MM.1S (cell line): ENCODE measurements around the gene BTN3A1.
"Not testable (repeated sequence)": the region's sequence is repeated elsewhere in the genome, so short reads cannot be mapped to it uniquely, and the experiment has no call there.

ENCODE experiments used
- DNase-seq: peaks from one replicate; pipeline ENCODE4 v3.0.0-alpha.2; 2015
- H2AFZ ChIP-seq: fragments of 300-600 bp; sonication (generic); 2 replicates; pipeline ENCODE4 v1.6.0; 2016; ENCODE audit warnings: antibody characterized with exemption, low read length
- H3F3A ChIP-seq: fragments of 300-600 bp; sonication (generic); 2 replicates; pipeline ENCODE4 v1.6.1; 2016; ENCODE audit warnings: mild to moderate bottlenecking, antibody characterized with exemption, low read length, moderate library complexity, mixed read lengths; ENCODE audit not compliant: insufficient read depth
- H3K27ac ChIP-seq: fragments of 300-600 bp; sonication (generic); 2 replicates; pipeline ENCODE4 v1.5.1; 2016; ENCODE audit warnings: mild to moderate bottlenecking, low read length
- H3K27me3 ChIP-seq: fragments of 300-600 bp; sonication (generic); replicated peaks from 2 replicates; pipeline ENCODE4 v1.6.0; 2016; ENCODE audit warnings: low read length; ENCODE audit not compliant: insufficient read depth
- H3K36me3 ChIP-seq: fragments of 300-600 bp; sonication (generic); replicated peaks from 2 replicates; pipeline ENCODE4 v1.6.1; 2016; ENCODE audit warnings: mild to moderate bottlenecking, low read length, mixed read lengths; ENCODE audit not compliant: insufficient read depth
- H3K4me1 ChIP-seq: fragments of 300-600 bp; sonication (generic); 2 replicates; pipeline ENCODE4 v1.6.1; 2016; ENCODE audit warnings: low read length, mixed read lengths
- H3K4me2 ChIP-seq: fragments of 300-600 bp; sonication (generic); 2 replicates; pipeline ENCODE4 v1.6.0; 2016; ENCODE audit warnings: low read depth, low read length
- H3K4me3 ChIP-seq: fragments of 300-600 bp; sonication (generic); 2 replicates; pipeline ENCODE4 v1.5.1; 2016; ENCODE audit warnings: low read length, mixed read lengths
- H3K79me2 ChIP-seq: fragments of 300-600 bp; sonication (generic); 2 replicates; pipeline ENCODE4 v1.6.1; 2016; ENCODE audit warnings: mixed run types, low read length, mixed read lengths
- H3K9ac ChIP-seq: fragments of 300-600 bp; sonication (generic); 2 replicates; pipeline ENCODE4 v1.6.1; 2016; ENCODE audit warnings: low read length, mixed read lengths
- H3K9me2 ChIP-seq: fragments of 300-600 bp; sonication (generic); replicated peaks from 2 replicates; pipeline ENCODE4 v1.6.1; 2016; ENCODE audit warnings: mild to moderate bottlenecking, low read length, mixed read lengths; ENCODE audit not compliant: insufficient read depth
- H3K9me3 ChIP-seq: fragments of 300-600 bp; sonication (generic); replicated peaks from 2 replicates; pipeline ENCODE4 v1.6.1; 2016; ENCODE audit warnings: mild to moderate bottlenecking, low read length, mixed read lengths; ENCODE audit not compliant: insufficient read depth
- H4K20me1 ChIP-seq: fragments of 300-600 bp; sonication (generic); 2 replicates; pipeline ENCODE4 v1.6.1; 2016; ENCODE audit warnings: mild to moderate bottlenecking, low read length, moderate library complexity, mixed read lengths; ENCODE audit not compliant: insufficient read depth
- EZH2 ChIP-seq: fragments of 300-600 bp; sonication (generic); optimal IDR thresholded peaks from 2 replicates; pipeline ENCODE3; 2017; ENCODE audit warnings: low read depth, mild to moderate bottlenecking, antibody characterized with exemption, low read length, mixed read lengths
- EZH2phosphoT487 ChIP-seq: fragments of 300-600 bp; sonication (generic); IDR thresholded peaks from 2 replicates; pipeline ENCODE4 v1.6.1; 2018; ENCODE audit warnings: antibody characterized with exemption, low read length
- TF ChIP-seq, protein P1 (sequence below): fragments of 300-600 bp; sonication (generic); IDR thresholded peaks from 2 replicates; pipeline ENCODE4 v1.5.1; 2016; ENCODE audit warnings: antibody characterized with exemption, low read length, mixed read lengths

Gene BTN3A1

DNA sequence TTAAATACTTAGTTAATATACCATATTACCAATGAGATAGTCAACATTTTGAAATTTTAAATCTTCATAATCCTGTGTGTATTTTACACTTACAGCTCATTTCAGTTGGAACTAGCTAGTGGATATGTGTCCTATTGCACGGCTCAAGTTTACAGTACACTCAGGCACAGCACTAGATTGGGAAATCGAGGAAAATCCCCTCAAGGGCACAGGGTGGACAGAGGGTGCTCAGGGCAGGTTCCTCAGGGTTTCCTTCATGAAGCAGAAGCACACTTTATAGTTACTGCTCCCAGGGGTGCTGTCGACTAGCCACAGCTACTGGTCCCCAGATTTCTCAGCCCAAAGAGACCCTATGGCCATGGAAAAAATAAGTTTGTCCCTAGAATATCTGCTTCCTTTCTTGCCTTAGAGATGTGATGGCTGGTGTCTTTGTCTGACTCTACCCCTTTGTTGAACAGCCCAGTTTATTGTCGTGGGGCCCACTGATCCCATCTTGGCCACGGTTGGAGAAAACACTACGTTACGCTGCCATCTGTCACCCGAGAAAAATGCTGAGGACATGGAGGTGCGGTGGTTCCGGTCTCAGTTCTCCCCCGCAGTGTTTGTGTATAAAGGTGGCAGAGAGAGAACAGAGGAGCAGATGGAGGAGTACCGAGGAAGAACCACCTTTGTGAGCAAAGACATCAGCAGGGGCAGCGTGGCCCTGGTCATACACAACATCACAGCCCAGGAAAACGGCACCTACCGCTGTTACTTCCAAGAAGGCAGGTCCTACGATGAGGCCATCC, 57.1 kb downstream of the BTN3A1 start:
- H3K27ac ChIP-seq, result no peak overlapping the region
- H4K20me1 ChIP-seq, result no peaks in the 10 kb centered on the region
- no peaks in the 10 kb centered on the region for H3F3A ChIP-seq
- TF ChIP-seq EZH2, result no peak
- no peak for TF ChIP-seq EZH2phosphoT487
- TF ChIP-seq, protein P1, sequence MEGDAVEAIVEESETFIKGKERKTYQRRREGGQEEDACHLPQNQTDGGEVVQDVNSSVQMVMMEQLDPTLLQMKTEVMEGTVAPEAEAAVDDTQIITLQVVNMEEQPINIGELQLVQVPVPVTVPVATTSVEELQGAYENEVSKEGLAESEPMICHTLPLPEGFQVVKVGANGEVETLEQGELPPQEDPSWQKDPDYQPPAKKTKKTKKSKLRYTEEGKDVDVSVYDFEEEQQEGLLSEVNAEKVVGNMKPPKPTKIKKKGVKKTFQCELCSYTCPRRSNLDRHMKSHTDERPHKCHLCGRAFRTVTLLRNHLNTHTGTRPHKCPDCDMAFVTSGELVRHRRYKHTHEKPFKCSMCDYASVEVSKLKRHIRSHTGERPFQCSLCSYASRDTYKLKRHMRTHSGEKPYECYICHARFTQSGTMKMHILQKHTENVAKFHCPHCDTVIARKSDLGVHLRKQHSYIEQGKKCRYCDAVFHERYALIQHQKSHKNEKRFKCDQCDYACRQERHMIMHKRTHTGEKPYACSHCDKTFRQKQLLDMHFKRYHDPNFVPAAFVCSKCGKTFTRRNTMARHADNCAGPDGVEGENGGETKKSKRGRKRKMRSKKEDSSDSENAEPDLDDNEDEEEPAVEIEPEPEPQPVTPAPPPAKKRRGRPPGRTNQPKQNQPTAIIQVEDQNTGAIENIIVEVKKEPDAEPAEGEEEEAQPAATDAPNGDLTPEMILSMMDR, result no peak
- peaks cover 34% of the 10 kb centered on the region for H3K79me2 ChIP-seq
- no peak overlapping the region for H3K9ac ChIP-seq
- no peak for DNase-seq
- no peak overlapping the region for H2AFZ ChIP-seq
- no peak overlapping the region for H3K4me3 ChIP-seq
- H3K9me3 ChIP-seq, result no peaks in the 10 kb centered on the region
- peak overlapping the region; percentile 47; the same call in 1 of the 2 replicates for H3K4me2 ChIP-seq
- 0 out of 2 replicates have a peak, but pooled peaks cover 12% of the 10 kb centered on the region for H3K4me1 ChIP-seq
- no peaks in the 10 kb centered on the region for H3K9me2 ChIP-seq
- no peaks in the 10 kb centered on the region for H3K27me3 ChIP-seq
- peaks cover 8% of the 10 kb centered on the region for H3K36me3 ChIP-seq

DNA sequence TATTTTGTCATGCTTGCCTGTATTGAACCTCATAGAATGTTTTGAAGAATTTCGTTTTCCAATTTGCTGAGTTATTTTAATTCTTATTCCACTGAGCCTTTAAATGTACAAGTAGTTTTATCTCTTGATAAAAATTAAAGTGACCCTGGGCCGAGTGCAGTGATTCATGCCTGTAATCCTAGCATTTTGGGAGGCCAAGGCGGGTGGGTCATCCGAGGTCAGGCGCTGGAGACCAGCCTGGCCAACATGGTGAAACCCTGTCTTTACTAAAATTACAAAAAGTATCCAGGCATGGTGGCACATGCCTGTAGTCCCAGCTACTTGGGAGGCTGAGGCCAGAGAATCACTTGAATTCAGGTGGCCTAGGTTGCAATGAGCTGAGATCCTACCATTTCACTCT, 59.3 kb downstream of the BTN3A1 start:
- Histone ChIP-seq H3K4me1 (0 out of 2 replicates have a peak, but pooled peaks cover 12% of the 10 kb centered on the region), H3K79me2 (peaks cover 34% of the 10 kb centered on the region), H3K36me3 (peaks cover 14% of the 10 kb centered on the region)
- H3K9ac ChIP-seq, DNase-seq, H3K9me2 ChIP-seq, H3K4me3 ChIP-seq, H4K20me1 ChIP-seq, H3K4me2 ChIP-seq, H3F3A ChIP-seq, H3K27ac ChIP-seq, H3K27me3 ChIP-seq, H3K9me3 ChIP-seq, H2AFZ ChIP-seq: not testable (repeated sequence)

DNA sequence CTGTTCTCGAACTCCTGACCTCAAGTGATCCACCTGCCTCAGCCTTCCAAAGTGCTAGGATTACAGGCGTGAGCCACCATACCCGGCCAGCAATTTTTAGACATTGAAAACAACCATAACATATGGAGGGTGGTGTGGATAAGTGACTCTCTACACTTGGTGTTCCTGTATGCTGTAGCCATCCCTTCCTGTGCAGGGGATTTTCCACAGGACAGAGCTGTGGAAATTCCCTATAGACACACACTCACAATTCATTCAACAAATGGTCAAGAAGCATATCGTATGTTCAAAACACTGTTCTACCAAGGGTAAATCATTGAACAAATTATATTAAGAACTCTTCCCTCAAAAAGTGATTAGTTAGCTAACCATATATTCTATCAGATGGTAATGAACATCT, 61.9 kb downstream of the BTN3A1 start:
- Histone ChIP-seq H3K36me3 (peaks cover 14% of the 10 kb centered on the region), H3K4me2 (no peak overlapping the region), H3F3A (no peaks in the 10 kb centered on the region), H3K4me1 (0 out of 2 replicates have a peak, but pooled peaks cover 7% of the 10 kb centered on the region), H4K20me1 (no peaks in the 10 kb centered on the region), H3K79me2 (peaks cover 22% of the 10 kb centered on the region), H3K27me3 (no peaks in the 10 kb centered on the region), H3K9me3 (no peaks in the 10 kb centered on the region), H3K9me2 (no peaks in the 10 kb centered on the region), H3K9ac (no peak overlapping the region), H3K4me3 (no peak overlapping the region), H3K27ac (no peak overlapping the region), H2AFZ (no peak overlapping the region)
- DNase-seq, result no peak
- no peak for TF ChIP-seq EZH2
- no peak for TF ChIP-seq EZH2phosphoT487
- TF ChIP-seq, protein P1, result no peak
